Superior temporal gyrus (tissue), 1 donor: Measurements from ENCODE around the gene PPP3CA.
"Not testable (repeated sequence)": the region's sequence is repeated elsewhere in the genome, so short reads cannot be mapped to it uniquely, and the experiment has no call there.

Source experiments
- DNase-seq: peaks from one replicate; pipeline ENCODE4 v3.0.0-alpha.2; 2016; ENCODE audit errors: extremely low spot score

The PPP3CA gene

DNA sequence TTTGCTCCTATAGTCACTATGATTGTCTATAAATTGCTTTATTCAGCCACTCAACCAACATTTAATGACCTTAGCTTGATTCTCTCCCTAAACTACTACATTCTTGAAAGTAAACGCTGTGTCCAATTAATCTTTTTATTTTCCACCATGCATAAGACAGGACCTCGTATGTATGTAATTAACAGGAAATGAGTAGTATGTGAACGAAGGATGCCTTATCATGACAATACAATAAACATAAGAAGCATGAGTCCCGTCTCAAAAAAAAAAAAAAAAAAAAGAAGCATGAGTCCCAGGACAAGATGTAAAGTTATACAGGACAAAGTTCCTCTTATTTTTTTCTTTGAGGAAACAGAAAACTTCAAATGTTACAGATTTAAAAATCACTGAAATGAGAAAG is 92.5 kb downstream of the PPP3CA start:
- no peak for DNase-seq

DNA sequence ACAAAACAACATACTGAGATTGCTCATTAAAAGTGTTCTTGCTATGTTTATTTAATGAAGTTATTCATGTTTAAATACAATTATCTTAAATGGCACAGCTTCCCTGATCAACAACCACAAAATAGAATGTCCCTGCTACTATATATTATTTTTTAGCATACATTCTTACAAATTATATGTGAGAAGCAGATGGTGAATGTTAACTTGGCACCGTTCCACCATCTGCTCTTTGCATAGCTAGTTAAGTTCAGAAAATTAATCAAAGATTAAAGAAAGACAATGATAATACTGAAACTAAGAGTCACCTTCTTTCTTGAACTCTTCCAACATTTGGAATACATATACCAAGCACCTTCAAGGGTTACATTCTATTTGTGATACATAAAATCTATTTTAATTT is 94.2 kb downstream of the PPP3CA start:
- no peak for DNase-seq

DNA sequence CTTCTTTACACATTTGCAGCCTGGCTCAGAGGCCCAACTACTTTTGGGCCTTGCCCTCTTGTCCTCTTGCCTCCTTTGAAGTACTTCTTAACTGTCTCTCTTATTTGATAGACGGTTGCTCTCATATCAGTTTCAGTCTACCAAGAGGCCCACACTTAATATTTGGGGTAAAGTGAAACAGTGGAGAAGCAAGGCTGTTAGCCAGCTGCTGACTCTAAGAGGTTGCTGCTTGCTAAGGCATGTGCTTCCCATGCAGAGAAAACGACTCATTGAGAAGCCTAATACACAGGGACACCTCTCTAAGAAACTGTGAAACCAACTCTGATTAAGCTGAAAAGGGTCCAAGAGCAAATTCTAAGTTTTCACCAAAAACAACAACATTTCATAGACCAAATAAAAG is 94.6 kb downstream of the PPP3CA start:
- DNase-seq: no peak

DNA sequence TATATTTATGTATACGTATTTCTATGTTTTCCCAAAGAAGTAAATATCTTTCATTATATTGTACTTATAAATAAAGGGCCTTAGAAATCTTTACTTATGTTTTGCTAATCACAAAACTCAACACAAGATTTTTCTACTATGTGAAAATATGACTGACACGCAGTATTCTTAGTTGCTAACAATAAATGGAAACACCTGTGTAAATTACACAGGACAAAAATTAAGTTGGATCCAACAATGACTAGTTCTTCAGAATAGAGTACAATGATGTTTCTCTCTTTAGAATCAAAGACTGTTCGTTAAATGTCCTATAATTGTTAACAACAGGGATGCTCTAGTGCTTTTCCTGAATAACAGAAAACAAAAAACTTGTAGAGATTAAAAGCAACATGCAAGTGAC is 96.1 kb downstream of the PPP3CA start:
- DNase-seq: no peak

DNA sequence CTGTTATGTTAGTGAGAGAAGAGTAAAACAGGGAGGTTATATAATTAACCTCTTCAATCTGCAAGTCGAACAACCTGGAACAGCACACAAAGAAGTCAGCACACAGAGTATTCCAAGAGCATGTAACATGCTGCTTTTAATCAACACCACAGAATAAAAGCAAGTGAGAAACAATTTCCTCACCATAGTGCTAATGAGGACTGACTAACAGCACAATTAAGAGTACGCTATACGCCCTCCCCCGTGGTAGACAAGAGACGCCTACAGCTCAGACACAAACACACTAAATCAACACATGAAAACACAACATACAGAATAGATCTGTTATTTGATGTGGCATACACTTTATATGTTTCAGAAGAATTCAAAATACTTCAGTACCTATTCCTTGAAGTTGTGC is 103.0 kb downstream of the PPP3CA start:
- no peak for DNase-seq

DNA sequence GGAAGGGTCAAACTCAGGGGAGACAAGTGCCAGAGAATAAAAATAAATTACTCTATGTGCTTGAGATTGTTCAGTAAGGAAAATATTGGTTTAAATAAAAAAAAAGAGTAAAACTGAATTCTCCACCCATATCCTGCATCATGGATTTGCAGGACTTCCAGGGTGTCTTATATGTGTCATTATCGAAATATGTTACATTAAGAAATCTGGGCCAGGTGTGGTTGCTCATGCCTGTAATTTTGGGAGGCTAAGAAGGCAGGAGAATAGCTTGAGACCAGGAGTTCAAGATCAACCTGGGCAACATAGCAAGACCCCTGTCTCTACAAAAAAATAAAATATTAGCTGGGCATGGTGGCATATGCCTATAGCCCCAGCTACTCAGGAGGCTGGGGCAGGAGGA is 104.9 kb downstream of the PPP3CA start:
- no peak for DNase-seq

DNA sequence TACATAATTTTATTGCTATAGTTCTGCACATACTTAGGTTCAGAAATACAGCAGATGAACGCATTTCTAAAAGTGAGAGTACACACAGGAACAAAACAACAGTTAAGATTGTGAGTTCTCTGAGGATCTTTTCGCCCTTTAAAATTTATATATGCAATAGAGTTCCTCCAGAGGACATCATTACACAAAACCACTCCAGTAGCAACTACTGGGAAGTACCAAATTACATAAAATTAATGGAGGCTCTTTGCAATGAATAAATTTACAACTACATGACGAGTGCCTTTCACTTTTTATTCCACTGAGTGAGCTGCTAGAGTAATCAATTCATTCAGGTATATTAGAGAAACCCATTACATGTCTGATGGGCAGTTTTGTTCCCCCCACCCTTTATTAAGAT is 107.2 kb downstream of the PPP3CA start:
- no peak for DNase-seq

DNA sequence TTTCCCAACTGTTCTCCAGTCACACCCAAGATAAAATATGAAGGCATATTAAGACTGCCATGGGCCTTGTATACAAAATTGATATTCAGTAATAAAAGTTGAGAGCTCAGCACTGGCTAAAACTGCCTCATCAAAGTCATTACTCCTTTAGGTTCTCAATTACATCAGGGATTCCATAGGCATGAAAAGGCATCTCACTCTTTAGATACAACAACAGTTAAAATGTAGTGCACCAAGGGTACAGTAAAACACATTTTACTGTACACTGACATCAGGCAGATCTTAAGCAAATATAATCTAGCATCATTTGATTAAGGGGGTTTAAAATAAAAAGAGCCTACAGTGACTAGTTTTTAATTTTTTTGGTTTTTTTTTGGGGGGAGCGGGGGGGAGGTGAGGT is 107.7 kb downstream of the PPP3CA start:
- no peak for DNase-seq

DNA sequence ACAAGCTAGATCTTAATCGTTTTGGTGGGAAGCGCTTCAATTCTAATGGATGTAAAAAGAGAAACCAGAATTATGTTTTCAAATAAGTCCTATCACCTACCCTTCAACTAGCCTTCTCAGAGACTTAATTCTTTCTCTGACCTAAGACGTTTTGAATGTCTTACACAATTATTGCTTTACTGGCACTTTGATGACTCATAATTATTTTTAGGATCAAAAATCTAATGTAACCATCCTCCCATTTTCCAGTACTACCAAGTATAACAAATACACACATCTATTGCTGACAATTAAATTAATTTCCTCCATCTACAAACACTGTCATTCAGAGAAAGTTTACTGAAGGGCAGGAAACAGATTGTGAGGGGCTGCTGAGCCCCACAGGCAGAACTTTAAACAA is 108.6 kb downstream of the PPP3CA start:
- DNase-seq: no peak

DNA sequence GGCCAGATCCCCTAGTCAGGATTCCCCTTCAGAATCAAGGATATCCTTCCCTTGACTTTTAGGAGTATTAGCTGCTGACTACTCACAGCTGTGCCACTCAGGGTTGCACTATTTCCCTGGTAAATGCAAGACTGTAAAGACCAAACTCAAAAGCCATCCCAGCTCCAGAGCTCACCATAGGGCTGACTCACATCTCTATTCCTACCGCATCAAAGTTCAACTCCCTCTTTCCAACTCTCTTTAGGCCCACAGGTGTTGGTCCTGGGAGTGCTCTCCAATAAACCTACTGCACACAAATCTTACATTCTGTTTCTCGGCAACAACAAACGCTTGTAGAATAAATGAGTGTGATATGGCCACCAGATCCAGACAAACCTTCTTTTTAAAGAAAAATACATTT is 109.6 kb downstream of the PPP3CA start:
- no peak for DNase-seq

DNA sequence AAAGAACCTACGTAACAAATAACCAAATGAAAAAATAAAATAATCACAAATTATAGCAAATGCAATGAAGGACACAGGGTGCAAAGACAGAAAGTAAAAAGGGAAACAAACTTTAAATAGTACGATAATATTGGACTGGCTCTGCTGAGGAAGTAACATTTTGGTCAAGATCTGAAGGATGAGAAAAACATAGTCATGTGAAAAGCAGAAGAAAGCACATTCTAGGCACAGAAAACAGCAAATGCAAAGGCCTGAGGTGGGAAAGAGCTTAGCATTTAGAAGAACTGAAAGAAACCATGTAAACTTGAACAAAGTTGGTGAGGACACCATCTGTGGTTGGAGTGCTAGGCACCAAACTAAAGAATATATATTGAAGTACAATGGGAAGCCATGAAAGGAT is 111.2 kb downstream of the PPP3CA start:
- DNase-seq: no peak

DNA sequence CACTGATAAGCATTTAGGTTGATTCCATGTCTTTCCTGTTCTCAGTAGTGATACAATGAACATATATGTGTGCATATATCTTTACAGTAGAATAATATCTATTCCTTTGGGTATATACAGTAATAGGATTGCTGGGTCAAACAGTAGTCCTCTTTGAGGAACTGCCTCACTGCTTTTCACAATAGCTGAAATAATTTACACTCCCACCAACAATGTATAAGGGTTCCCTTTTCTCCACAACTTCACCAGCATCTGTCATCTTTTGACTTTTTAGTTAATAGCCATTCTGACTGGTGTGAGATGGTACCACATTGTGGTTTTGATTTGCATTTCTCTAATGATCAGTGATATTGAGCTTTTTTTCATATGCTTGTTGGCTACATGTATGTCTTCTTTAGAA is 113.2 kb downstream of the PPP3CA start:
- DNase-seq: not testable (repeated sequence)

DNA sequence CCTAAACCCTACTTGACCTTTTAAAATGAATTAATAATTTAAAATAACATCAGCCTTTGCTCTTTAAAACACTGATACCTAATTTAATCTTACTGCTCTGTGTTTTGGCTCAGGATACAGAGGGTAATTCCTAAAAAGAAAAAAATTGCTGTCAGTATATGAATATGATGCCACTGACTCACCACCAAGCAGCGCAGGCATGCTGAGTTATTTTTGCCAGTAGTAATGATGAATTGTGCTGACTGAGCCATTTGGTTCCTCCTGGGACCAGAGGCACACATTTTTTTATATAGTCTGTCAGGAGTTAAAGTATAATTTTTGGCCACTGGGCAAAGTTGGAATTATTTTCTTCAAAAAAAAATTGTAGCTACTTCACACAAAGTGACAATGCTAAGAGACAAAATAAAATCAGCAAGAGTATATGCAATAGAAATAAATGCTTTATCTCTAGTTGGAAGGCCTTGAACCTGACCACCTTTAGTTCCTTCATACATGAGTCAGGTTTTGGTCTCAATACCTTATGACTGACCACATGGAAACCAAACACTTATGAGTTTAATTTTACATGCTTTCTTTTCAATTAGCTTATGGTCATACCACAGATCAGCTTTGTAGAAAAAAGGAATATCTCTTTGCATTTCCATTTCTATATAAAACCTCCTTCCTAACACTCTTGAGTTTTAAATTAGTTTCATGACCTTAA is 115.1 kb downstream of the PPP3CA start:
- DNase-seq: no peak

DNA sequence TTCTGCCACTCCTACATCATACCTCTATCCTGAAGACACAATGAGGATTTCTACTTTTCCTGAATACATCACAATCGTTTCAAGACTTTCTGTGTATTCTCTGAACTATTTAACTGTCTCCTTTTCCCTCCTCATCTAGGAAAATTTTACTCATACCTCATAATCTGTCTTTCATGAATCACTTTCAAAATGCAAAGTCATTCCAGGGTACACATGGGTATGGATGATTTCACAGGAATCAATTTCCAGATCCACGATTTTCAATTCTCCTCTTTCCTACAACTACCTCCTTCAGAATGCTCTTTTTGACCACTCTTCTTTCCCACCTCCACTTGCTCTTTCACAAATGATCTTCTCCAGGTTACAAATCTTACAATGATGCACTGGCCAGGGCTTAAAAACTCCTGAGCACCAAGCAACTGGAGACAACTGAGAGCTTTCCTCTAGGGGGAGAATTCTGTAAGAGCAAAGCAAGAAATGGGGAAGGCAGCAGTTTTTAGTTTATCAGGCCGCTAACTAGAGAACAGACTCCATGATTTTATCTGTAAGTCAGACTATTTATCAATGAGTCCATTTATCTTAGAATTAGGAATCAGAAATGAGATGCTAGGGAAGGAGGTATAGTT is 116.4 kb downstream of the PPP3CA start:
- no peak for DNase-seq

DNA sequence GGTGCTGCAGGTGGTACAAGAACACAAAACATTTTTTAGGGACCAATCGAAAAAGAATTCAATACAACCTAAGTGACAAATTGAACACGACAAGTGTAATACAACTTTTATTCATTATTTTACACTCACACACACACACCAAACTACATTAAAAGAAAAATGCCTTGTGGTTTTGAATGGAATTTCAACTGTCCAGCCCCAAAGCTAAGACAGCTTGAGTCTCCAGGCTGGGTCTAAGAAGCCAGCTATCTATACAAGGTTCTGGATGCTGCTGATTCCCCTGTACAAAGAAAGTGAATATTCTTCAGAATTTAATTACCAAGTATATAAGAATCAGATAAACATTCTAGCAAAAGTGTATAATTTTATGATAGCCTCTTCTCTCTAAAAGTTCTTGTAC is 118.2 kb downstream of the PPP3CA start:
- no peak for DNase-seq

DNA sequence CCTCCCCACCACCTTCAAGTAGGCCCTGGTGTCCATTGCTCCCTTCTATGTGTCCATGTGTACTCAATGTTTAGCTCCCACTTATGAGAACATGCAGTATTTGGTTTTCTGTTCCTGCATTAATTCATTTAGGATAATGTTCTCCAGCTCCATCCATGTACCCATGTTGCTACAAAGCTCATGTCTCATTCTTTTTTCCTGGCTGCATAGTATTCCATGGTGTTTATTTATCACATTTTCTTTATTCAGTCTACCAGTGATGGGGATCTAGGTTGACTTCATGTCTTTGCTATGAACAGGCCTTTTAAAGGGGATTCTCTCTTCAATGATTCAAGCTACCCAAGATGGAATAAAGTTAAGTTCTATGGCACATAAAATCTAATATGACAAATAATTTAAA is 119.6 kb downstream of the PPP3CA start:
- no peak for DNase-seq

DNA sequence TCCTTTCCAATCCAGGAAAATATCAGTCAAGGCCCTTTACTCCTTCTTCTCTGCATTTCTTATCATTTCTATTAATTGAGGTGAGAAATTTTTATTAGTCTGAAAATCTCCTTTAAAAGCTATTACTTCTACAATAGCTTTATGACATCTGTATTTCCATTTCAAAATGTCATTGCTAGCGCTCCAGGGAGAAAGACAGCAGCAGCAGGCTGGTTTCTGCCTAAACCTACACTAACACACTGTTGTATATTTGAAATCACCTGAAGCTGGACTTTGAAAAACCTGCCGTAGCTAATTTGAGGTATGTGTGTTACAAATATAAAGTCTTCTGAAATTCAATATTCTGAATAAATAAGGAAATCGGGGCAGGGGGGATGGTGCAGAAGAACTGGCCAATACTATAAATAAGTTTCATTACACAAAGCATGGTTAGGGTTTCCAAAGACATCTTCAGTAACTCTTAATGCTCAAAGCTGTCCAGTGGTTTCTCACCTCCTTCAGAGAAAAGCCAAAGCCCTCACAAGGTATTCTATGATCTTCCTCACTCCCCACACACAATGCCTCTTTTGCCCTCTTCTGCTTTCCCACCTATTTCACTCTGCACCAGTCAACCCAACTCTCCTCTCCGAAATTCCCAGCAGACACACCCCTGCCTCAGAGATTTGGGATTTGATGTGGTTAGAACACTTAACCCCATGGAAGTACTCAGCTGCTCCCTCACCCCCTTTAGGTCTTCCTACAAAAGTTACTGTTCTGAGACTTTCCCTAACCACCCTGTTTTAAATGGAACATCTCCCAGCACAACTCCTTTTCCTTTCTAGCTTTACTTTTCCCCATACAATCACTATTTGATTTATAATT is 122.7 kb downstream of the PPP3CA start:
- no peak for DNase-seq

DNA sequence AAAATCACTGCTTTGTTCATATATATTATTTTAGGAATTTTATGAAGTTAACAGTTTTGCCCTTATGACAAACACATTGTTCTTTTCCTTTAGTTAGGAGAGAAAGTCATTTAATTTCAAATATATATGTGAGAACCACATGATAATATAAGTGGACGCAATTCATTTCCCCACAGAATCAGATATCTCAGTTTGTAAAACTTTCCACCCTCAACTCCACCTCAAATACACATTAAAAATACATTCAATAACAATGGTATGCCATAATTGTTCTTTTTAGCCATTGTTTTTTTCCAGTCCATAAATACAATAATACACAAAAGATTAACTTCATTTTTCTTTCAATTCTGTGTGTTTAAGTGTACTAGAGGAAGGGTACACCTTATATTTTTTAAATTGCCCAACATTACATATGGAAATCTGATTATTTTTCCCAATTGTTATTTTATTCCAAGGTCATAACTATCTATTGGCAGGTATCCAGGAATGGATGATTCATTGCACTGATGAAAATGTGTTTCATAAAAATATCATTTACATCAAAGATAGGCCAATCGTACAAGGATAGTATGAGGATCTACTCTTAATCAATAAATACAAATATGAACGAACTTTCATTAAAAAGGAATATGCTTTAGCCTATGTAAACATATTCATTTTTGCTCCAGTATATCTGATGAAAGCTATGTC is 125.0 kb downstream of the PPP3CA start:
- DNase-seq: no peak

DNA sequence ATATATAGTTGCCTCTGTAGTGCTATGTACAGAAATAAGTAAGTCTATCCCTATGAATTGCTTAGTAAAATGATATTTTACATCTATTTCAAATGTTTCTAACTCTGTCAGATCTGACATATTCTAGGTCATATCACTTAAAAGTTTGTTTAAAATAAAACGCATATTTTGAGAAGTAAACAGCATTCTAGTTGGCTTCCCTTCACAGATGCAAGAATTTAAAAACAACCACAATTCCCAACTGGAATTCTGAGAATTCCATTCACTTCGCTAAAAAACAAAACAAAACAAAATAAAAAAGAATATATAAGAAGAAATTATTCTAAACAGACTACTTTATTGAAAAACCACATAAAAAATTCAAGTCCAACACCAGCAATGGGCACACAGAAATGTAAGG is 126.0 kb downstream of the PPP3CA start:
- no peak for DNase-seq

DNA sequence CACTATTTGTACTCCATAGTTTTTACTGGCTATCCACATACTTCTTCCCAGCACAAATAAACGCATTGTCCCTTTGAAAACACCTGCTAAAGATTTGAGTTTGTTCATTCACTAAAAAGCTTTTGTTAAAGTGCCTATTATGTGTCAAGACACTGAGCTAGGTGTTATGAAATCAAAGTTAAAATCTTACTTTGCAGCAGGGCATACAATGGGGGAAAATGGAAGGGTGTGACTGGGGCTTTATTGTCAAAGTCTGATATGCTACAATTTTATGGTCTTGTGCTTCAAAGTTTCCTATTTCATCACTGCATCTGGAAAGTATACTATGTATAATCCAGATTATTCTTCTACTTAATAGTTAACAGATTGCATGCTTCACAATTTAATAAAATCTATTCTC is 128.4 kb downstream of the PPP3CA start:
- DNase-seq: no peak

DNA sequence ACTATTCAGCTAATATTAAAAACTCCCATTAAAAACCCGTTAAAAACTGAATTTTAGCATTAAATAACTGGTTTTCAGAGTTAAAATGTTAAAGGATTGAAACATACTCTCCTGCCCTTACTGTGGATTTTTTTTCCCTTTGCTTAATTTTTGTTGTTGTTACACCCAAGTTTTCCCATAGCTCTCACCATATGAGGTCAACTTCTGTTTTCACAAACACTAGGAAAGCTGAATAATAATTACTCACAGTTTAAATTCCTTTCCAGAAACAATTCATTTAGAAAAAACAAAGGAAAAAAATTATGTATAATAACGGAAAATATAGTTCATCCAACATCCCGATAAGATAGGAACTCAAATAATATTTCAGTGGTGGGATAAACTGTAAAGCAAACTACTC is 129.0 kb downstream of the PPP3CA start:
- no peak for DNase-seq

DNA sequence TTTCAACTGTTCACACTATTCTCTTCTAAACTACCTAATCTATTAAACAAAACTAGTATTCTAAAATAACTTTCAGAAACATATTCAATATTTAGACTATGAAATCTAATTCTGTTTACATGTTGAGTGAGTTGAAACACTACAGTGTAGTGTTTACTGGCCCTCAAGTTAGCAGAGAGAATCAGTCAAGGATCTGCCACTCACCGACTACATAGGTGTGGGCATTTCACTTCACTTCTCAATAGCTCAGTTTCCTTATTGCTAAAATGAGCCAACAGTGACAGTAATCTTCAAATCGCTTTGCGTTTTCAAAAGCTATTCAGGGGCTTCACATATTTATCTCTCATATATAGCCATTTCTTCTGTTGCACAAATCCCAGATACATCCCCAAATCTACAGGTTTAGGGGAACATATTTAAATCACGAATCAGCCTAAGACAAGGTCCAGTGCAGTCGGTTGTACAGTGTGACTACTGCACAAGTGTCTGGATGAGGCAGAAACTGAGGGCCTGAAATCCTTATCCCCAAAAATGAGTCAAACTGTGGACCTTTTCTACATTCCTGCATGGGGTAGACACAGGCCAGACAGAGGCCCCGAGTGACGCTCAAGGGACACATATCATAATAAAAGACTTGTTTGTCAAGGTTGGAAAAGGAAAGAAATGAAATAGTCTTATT is 129.8 kb downstream of the PPP3CA start:
- no peak for DNase-seq
